KG1 (cell line): ENCODE results near the gene CLK3.
A peak's percentile ranks its signal among the peaks of the same experiment; 100 is the strongest.
"Not testable (repeated sequence)": the region's sequence is repeated elsewhere in the genome, so short reads cannot be mapped to it uniquely, and the experiment has no call there.

Experiments
- DNase-seq: peaks from one replicate; lab custom pipeline; 2025; lab: John Stamatoyannopoulos, UW

The CLK3 gene

DNA sequence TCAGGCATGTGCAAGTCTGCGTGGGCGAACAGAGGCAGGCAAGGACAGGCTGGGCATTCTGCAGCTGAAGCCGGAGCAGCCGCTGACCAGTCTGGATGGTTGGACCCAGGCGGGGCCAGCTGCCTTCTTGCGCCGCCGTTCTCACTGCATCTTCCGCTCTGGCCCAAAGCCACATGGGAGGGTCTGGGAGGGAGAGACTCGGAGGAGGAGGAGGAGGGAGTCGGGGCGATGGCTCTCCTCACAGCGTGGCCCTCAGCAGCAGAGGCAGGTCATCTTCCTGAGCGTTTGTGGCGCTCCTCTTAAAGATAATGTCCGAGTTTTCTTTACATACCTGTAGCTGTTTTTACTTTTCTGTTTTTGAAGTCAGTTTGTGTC is 5.9 kb downstream of the CLK3 start:
- DNase-seq = no peak

DNA sequence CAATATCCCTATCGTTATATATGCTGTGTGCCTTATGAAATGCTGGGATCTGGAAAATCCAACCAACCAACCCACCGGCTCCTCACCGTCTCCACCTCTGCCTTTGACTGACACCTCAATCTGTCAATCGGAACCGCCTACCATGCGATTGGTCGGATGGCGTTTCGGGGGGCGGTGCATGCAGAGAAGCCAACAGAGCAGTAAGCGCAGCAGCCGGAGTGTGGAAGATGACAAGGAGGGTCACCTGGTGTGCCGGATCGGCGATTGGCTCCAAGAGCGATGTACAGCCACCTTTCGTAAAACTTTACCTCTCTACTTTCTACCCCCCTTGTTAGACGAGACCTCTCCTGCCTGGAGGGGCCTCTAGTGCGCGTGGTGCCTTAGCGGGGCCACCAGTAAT is 6.3 kb downstream of the CLK3 start:
- DNase-seq = no peak

DNA sequence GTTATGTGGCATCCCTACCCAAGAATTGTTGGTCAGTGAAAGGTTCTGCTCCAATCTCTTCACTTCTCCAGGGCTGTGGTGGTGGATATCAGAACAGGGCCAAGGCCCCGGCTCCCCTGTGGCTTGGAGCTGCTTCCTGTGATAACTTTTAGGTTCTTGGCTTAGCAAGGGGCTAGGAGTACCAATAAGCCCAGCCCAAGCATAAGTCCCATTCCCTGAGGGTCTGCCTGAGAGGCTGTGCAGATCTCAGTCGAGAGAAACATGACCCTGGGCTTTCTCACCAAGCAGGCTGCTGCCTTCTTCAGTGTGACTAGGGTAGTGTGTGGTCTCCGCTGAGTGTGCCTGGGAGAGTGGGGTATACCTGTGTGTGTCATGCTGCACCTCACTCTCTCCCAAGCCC is 7.1 kb downstream of the CLK3 start:
- no peak for DNase-seq

DNA sequence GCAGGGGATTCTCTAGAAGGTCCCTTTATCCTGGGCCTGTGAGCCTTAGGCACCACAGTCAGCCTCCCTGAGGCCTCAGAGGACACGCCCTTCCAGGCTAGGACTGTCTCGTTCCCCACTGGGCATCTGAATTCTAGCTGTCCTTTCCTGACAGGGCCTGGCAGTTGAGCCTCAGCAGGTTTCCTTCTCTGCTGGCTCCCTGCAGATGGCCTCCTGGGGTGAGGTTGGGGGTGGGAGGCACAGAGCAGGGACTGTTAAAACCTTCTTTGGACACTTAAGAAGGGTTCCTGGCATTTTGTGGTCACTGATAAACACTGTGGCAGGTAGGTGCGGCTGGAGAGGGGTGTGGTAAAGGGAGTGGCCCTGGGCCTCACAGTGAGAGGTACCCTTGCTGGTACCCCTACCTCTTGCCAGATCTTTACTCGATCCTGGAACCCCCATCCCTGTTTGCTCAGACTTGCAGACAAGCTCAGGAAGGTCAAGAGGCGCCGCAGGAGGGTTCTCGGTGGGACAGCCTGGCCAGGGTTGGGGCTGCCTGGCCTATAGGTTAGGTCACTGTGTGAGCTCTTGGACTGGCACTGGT is 8.5 kb downstream of the CLK3 start:
- DNase-seq = no peak

GRCh38 chr15:74625693-74626092 is 10.1 kb downstream of the CLK3 start:
- DNase-seq = no peak

- DNase-seq = no peak
Observed at GRCh38 chr15:74626336-74626735, 10.7 kb downstream of the CLK3 start.

- peak; percentile 18 for DNase-seq
Observed at GRCh38 chr15:74626752-74627692, 11.4 kb downstream of the CLK3 start.

DNA sequence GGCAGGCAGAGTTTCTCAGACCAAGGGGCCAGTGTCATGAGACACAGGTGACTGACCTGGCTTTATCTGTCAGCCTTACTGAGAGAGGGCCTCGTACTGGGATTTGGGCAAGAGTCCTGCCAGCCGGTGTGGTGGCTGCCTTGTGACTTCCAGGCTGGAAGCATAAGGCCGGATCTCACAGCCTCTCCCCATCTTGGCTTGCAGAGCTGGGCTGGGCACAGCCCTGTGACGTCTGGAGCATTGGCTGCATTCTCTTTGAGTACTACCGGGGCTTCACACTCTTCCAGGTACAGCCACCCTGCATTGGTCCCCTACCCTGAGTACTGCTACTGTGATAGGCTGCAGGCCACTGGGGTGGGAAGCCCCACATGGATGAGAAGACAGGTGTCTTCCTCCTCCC is 12.1 kb downstream of the CLK3 start:
- DNase-seq = no peak

GRCh38 chr15:74628199-74628598 is 12.6 kb downstream of the CLK3 start:
- no peak for DNase-seq

GRCh38 chr15:74628949-74629348 is 13.3 kb downstream of the CLK3 start:
- DNase-seq = no peak

GRCh38 chr15:74629696-74630095 is 14.1 kb downstream of the CLK3 start:
- DNase-seq = not testable (repeated sequence)

DNA sequence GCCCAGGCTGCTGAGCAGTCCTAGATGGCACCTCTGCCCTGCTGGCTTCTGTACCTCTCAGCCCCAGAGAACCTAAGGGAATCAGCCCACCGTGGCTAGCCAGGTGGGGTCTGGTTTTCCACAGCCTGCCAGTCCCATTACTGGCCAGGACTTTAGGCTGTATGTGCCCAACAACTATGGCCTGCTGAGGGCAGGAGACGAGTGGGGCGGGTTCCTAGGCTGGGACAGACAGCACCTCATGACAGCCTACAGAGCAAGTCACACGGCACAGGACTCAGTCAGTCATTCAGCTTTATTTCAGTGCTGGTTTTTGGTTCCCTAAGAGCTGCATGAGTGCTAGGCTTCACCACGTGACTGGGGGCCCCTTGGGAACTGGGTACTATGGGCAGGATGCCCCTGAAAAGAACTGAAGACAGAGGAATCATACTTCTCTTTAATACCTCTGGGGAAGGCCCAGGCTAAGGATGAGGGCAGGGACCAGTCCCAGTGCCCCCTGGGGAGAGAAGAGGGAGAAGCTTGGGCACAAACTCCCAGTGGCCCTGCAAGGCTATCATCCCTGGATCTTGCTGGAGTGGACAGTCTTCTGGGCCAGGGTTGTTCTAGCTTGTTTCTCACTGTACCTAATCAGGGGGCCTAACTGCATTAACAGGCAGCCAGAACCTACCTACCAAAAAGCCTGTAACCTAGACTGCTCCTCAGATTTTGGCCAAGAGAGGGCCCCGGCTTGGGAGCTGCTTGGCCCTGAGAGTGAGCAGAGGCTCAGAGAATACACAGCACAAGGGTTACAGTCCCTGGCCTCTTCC is 14.8 kb downstream of the CLK3 start:
- no peak for DNase-seq

- DNase-seq = no peak
Observed at GRCh38 chr15:74631087-74631385, 15.4 kb downstream of the CLK3 start.

DNA sequence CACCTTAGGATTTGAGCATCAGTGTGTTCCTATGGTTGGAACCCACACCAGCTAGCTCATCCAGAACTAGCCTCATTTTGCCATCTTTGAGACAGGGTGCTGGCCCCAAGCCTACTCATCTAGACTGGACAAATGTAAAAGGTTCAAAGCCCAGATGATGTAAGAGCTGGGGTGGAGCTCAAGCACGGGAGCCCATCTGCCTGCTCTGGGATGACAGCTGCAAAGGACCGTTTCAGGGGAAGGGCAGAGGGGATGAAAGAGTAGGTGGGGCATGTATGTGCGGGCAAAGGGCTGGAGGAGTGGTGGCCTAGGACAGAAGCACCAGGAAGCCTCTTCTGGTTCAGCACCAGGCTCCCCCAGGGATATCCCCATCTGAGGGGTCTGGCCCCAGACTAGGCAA is 15.8 kb downstream of the CLK3 start:
- DNase-seq = no peak

DNA sequence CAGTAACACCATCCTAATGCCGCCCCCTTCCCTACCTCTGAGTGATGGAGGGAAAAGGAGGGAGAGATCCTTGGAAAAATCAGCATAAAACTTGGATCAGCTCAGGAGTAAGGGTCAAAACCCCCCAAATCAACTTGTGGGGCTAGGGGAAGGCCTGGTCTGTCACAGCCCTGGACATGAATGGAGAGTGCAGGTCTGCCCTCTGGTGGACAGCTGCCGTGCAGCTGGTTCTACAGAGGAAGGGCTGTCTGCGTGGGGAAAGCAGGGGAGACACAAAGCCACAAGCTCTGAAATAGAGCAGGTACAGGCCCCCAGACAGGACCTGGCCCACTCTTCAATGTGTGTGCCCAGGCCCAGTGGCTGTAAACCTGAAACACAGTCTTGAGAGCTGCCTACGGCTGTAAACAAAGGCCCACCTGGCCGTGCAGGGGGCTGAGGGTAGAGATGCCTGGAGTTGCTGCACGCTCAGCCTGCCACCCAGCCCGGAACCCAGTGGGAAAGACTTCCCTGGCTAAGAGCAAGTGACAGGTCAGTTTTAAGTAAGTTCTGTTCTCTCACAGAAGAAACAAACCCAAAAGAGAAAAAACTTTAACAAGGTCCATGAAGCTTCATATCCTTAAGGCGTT is 16.4 kb downstream of the CLK3 start:
- DNase-seq = peak; percentile 21

DNA sequence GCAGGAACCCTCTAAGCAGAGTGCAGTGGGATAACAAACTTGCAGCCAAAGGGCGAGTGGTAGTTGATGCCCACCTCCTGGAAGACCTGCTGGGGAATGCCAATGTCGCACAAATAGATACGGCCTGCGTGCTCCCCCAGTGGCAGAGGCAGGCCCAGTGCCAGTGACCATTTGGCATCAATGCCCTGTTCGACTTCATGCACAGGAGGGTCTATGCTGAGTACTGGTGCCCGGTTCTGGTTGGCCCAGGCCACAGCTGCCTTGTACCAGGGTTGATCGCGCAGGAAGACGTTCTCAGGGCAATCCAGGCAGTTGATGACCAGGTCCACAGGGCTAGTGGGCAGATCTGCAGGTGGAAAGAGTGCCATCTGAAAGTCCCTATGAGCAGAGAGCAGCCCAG is 17.0 kb downstream of the CLK3 start:
- no peak for DNase-seq

DNA sequence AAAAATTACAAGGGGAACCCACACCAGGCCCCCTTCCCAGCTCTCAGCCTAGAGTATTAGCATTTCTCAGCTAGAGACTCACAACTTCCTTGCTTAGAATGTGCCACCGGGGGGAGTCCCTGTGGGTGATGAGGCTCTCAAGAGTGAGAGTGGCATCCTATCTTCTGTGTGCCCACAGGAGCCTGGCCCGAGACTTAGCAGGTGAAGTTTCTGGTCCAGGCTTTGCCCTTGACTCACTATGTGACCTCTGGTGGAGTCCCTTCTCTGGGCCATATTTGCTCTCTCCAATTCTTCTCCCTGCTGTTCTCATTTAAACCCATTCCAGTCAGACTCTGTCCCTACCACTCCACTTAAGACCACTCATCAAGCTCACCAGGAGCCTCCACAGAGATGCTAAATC is 18.1 kb downstream of the CLK3 start:
- no peak for DNase-seq

DNA sequence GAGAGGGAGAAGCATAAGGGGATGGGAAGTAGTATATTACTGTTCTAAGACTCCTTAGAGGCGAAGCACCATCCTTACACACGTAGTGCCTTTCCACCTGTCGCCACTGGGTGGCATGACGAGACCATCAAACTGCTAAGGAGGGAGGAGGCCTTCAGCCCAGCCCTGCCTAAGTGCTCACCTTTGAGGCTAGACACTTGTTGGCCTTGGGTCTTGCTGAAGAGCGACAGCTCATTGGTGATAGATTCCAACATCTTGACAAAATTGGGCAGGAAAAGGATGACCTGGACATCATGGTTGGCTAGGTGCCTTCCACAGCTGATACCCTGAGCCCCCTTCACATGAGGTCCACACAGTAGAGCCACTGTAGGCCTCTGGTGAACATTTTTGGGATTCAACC is 19.6 kb downstream of the CLK3 start:
- DNase-seq = peak; percentile 56

DNA sequence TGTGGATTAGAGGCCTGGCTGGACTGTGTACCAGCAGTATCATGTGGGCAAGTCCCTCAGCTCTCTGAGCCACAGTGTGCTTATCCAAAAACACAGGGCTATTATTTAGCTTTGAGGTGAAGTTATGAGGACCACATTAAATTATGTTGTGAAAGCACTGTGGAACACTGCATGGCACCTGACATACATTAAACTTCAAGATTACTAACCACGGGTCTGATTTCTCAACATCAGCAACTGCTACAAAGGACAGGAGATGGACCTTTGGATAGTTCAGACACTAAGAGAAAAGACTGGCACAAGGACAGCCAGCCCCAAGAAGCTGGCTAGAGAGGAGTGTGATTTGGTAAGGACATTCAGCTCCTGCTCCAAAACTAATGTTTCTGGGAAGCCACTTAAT is 21.3 kb downstream of the CLK3 start:
- no peak for DNase-seq

DNA sequence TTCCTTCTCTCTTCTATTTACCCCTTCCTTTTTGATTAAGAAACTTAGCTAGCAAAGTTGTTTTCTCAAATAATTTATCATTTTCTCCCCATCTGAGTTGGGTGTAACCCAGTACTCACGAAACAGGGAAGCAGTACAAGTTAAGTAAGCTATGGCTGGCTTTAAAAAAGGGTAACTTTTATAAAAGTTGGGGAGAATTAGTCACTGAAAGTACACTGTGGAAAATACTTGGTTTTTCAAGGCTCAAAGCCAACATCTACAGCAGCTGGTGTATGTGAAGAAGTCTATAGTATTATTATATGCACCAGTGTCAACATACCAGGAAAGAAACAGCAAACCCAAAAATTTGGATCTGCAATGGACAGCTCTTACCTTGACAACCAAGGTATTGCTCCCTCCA is 25.5 kb downstream of the CLK3 start:
- no peak for DNase-seq

DNA sequence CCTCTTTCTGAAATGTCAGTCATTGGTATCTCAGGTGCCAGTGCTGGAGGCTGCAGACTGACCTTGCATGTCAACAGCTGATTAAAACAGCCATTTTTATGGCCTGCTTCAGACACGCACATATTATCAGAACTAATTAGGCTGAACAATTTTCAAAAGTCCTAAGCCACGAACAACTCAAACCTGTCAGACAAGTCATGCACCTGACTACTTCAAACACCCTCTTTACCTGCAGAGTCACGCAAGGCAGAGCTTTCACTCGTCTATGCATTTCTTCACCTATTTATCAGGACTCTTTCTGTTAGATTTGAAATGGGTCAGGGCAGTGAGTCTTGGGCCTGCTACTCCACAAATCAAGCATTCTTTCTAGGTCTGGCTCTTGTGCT is 26.7 kb downstream of the CLK3 start:
- no peak for DNase-seq
